ENCODE data around the gene PDAP1.

- no peak for TF ChIP-seq POLR2A (IDR thresholded peaks at IDR 0.05; ENCODE audit: control extremely low read depth in 1 of 2, low read depth in 2 of 2, low read length in 2 of 2)
- TF ChIP-seq, protein P1, sequence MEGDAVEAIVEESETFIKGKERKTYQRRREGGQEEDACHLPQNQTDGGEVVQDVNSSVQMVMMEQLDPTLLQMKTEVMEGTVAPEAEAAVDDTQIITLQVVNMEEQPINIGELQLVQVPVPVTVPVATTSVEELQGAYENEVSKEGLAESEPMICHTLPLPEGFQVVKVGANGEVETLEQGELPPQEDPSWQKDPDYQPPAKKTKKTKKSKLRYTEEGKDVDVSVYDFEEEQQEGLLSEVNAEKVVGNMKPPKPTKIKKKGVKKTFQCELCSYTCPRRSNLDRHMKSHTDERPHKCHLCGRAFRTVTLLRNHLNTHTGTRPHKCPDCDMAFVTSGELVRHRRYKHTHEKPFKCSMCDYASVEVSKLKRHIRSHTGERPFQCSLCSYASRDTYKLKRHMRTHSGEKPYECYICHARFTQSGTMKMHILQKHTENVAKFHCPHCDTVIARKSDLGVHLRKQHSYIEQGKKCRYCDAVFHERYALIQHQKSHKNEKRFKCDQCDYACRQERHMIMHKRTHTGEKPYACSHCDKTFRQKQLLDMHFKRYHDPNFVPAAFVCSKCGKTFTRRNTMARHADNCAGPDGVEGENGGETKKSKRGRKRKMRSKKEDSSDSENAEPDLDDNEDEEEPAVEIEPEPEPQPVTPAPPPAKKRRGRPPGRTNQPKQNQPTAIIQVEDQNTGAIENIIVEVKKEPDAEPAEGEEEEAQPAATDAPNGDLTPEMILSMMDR (IDR thresholded peaks at IDR 0.05; ENCODE audit: control extremely low read depth in 1 of 3, insufficient read depth in 1 of 3, low read depth in 1 of 3, low read length in 3 of 3), result no peak
- no peak for TF ChIP-seq EZH2 (IDR thresholded peaks at IDR 0.05; ENCODE audit: low read depth, low read length, severe bottlenecking)
- no peak for TF ChIP-seq RNF2 (IDR thresholded peaks at IDR 0.05; ENCODE audit: borderline replicate concordance, low read depth, low read length, missing control alignments, poor library complexity, severe bottlenecking)
- TF ChIP-seq SIN3A (conservative IDR thresholded peaks at IDR 0.05 in 1 of 2, IDR thresholded peaks at IDR 0.05 in 1 of 2; ENCODE audit: low read depth in 1 of 2, low read length in 2 of 2), result no peak
- no peak for TF ChIP-seq YY1 (IDR thresholded peaks at IDR 0.05; ENCODE audit: low read depth, low read length)
Measured at GRCh38 chr7:99373091-99374066, 35.0 kb downstream of the PDAP1 start.
